ENCODE results near the gene KNDC1.
"Not testable (repeated sequence)": the region's sequence is repeated elsewhere in the genome, so short reads cannot be mapped to it uniquely, and the experiment has no call there.

KNDC1 gene

DNA sequence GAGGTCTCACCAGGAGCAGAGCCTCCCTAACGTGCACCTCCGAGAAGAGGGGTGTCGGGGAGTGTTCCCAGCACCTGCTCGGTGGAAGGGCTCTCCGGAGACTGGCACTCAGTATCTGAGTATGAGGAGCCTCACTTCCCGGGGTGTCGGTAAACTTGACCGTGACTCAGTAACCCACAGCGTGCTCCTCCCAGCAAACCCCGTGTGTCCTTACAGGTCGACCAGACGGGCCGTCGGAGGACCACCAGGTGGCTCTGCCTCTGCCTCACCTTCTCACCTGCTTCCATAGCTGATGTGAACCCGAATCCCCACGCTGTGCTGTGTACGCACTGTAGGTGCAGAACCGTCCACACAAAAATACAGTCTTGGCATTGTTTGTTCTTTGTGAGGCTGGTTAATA lies 29.0 kb upstream of the KNDC1 start:
- no peak for TF ChIP-seq CTCF (IDR thresholded peaks at IDR 0.05; ENCODE audit: low read length, missing control alignments)
- no peak for DNase-seq (ENCODE audit: low read depth)
- no peak overlapping the region for H3K4me3 ChIP-seq (replicated peaks; ENCODE audit: low read depth, low read length)

DNA sequence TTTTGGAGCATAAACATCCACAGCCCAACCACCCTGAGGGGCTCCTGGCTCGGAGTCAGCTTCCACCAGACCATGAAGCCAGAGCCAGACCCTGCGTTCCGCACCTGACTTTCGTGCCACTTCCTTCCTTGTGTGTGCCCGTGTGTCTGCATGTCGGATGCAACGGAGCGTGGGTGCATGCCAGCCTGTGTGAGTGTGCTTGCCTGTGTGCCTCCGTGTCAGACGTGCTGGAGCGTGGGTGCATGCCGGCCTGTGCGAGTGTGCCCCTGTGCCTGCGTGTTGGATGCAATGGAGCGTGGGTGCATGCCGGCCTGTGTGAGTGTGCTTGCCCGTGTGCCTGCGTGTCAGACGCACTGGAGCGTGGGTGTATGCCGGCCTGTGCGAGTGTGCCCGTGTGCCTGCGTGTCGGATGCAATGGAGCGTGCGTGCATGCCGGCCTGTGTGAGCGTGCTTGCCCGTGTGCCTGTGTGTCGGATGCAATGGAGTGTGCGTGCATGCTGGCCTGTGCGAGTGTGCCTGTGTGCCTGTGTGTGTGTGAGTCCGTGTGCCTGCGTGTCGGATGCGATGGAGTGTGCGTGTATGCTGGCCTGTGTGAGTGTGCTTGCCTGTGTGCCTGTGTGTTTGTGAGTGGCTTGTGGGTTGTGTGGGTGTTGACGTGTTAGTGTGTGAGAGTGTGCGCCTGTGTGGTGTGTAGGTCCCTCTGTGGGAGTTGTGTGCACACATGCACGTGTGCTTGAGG lies 28.1 kb upstream of the KNDC1 start:
- DNase-seq (ENCODE audit: low read depth): no peak

DNA sequence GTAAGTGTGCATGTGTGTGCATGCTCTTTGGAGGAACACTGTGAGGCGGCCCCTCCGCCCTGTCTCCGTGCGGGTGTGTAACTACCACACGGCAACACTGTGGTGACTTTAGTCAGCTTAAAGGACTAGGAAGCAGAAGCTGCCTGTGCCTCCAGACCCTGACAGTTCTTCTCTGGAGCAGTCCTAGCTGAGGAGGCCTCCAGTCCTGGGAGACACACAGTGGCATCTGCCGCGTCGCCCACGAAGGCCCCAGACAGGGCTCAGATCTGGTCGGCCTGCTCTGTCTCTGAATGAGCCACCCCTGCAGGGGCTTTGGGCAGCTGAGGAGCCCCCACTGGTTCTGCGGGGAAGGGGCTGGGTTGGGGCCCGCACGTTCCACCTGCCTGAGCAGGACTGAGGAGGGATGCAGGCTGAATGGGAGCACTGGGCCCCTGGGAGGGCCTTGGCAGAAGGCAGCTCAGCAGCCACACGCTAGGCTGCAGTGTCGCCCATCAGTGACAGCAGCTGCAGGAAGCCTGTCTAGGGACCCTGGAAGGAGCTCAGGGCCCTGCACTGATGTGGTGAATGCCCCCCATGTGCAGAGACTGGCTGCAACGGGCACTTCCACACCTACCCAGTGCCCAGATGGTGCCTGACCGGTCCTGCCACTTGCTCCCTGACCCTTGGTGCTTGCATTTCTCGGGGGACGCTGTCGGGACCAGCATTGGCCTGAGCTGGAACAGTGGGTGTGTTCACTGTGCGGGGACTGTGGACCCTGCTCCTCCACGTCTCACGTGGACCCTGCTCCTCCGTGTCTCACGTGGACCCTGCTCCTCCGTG lies 27.3 kb upstream of the KNDC1 start:
- no peak for TF ChIP-seq CTCF (IDR thresholded peaks at IDR 0.05; ENCODE audit: low read length, missing control alignments)

More for the DNA sequence above, 28.1 kb upstream of the KNDC1 start:
- no peak overlapping the region for H3K4me3 ChIP-seq (replicated peaks; ENCODE audit: low read depth, low read length)
- no peak for TF ChIP-seq CTCF (IDR thresholded peaks at IDR 0.05; ENCODE audit: low read length, missing control alignments)

DNA sequence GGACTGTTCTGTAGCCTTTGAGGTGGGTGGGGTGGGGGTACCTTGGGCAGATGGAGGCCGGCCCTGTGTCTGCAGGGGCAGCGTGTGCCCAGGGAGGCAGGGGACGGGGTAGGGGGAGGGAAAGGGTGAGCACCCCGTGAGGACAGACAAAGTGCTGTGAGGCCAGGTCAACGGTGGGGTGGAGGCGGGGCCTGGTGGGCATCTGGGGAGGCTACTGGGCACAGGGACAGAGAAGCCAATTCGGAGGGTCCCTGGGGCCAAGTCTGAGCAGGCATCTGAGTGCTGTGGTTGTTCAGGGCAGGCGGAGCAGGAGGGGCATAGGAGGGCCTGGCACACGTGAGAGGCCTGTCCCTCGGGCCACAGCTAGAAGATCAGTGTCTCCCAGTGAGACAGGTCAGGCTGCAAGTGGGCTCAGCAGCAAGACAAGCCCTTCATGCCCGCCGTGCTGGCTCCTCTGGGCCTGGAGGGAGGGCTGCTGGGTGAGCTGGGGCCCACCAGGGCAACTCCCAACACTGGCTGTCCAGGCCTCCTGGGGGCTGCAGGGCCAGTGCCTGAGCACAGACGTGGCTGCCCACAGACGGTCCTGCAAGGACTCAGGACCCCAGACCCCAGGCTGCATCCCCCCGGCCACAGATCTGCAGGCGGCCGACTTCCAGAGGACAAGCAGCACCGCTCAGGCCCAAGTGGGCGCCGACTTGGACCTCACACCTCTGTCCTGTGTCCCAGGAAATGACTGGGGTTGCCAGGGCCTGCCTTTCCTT lies 26.4 kb upstream of the KNDC1 start:
- H3K4me3 ChIP-seq (replicated peaks; ENCODE audit: low read depth, low read length): no peak overlapping the region
- no peak for DNase-seq (ENCODE audit: low read depth)
- TF ChIP-seq CTCF (IDR thresholded peaks at IDR 0.05; ENCODE audit: low read length, missing control alignments): no peak

More for the DNA sequence above, 27.3 kb upstream of the KNDC1 start:
- H3K4me3 ChIP-seq (replicated peaks; ENCODE audit: low read depth, low read length): no peak overlapping the region
- DNase-seq (ENCODE audit: low read depth): no peak

DNA sequence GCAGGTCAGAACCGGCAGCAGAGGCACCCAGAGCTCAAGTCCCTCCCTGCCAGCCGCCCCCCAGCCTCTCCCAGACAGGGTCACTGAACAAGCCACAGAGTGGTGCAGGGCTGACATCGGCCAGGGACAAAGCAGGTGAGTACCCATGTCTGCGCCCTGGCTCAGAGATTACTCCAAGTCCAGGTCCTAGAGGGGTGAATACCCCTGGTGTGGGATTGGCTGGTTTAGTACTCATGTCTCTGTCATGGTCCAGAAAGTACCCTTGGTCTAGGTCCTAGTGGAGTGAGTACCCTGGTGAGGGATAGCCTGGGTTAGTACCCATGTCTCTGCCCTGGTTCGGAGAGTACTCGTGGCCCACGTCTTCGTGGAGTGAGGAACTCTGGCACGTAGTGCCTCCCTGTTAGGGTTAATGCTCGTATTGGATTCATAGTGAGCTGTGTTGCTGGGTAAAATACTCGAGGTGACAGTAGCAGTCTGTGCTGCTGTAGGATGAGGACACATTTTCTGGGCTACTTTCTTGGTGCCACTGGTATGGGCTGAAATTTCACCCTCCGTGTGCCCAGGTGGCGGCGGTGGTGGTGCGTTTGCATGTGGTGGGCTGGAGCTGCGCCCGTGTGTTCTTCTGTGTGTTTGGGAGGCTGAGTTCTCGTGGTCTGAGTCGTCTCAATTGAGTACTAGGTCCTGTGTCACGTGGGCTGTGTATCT lies 25.5 kb upstream of the KNDC1 start:
- TF ChIP-seq CTCF (IDR thresholded peaks at IDR 0.05; ENCODE audit: low read length, missing control alignments): no peak
- DNase-seq (ENCODE audit: low read depth): no peak
- no peak overlapping the region for H3K4me3 ChIP-seq (replicated peaks; ENCODE audit: low read depth, low read length)

DNA sequence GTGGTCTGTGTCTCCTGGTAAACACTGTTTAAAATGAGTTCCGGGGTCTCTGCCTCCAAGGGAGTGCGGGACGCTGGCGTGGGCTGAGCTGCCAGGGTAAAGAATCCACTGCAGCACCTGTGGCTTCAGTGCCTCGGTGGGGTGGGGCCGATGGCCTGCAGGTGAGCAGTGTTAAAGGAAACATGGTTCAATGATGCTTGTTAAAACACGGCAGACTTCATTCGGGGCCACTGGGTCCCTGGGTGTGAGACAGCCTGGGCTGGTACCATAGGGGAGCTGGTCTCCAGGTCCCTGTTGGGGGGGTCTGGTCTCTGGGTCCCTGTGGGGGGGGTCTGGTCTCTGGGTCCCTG lies 24.9 kb upstream of the KNDC1 start:
- DNase-seq (ENCODE audit: low read depth): no peak
- no peak overlapping the region for H3K4me3 ChIP-seq (replicated peaks; ENCODE audit: low read depth, low read length)
- no peak for TF ChIP-seq CTCF (IDR thresholded peaks at IDR 0.05; ENCODE audit: low read length, missing control alignments)

- not testable (repeated sequence) for H3K4me3 ChIP-seq (replicated peaks; ENCODE audit: low read depth, low read length); DNase-seq (ENCODE audit: low read depth)
These were observed 22.4 kb upstream of the KNDC1 start for GRCh38 chr10:133137486-133138145.

All from fibroblast of pulmonary artery (primary cell).